Nephron progenitor cell (in vitro differentiated cells): ENCODE results near the gene CACNA1B.

Source experiments
- DNase-seq: peaks from one replicate; pipeline ENCODE4 v3.0.0; 2021
- H3K27ac Mint-ChIP-seq: 2 replicates; pipeline ENCODE4 v1.8.0; 2021; ENCODE audit warnings: mild to moderate bottlenecking, moderate library complexity, mixed read lengths
- H3K27me3 Mint-ChIP-seq: 2 replicates; pipeline ENCODE4 v1.8.0; 2021; ENCODE audit warnings: mild to moderate bottlenecking, low read depth, mixed read lengths; ENCODE audit not compliant: poor library complexity
- H3K36me3 Mint-ChIP-seq: 2 replicates; pipeline ENCODE4 v1.8.0; 2021; ENCODE audit warnings: low read depth, mixed read lengths
- H3K4me1 Mint-ChIP-seq: 2 replicates; pipeline ENCODE4 v1.8.0; 2021; ENCODE audit warnings: mixed read lengths
- H3K4me3 Mint-ChIP-seq: 2 replicates; pipeline ENCODE4 v1.8.0; 2021; ENCODE audit warnings: mild to moderate bottlenecking, moderate library complexity, mixed read lengths
- H3K9me3 Mint-ChIP-seq: 2 replicates; pipeline ENCODE4 v1.8.0; 2021; ENCODE audit warnings: mild to moderate bottlenecking, moderate library complexity, mixed read lengths
- CTCF ChIP-seq: fragments of 200-600 bp; sonication (generic); IDR thresholded peaks from 2 replicates; pipeline ENCODE4 v1.5.0; 2021; ENCODE audit warnings: antibody characterized with exemption

CACNA1B gene

DNA sequence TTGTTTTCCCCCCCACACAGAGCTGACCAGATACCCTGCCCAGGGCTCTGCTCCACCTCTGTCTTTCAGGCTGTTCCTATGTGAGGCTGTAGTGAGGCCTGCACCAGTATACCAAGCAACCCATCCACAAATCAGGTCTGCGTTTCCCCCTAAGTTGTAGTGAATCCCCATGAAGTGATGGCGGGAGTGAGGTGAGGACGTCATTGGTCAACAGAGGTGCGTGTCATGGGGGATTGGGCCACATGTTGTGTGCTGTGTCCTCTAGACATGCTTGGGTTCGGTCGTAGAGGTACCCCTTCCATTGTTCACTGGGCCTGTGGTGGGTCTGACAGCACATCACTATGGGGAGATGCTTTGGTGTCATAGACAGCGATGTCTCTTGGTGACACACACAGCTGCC is 184.6 kb downstream of the CACNA1B start:
- DNase-seq: no peak
- H3K27me3 Mint-ChIP-seq: peaks cover 3% of the 10 kb centered on the region
- no peak for TF ChIP-seq CTCF
- no peak overlapping the region for H3K4me3 Mint-ChIP-seq
- H3K9me3 Mint-ChIP-seq: no peaks in the 10 kb centered on the region
- no peaks in the 10 kb centered on the region for H3K4me1 Mint-ChIP-seq
- no peak overlapping the region for H3K27ac Mint-ChIP-seq
- H3K36me3 Mint-ChIP-seq: no peaks in the 10 kb centered on the region

- peaks cover 3% of the 10 kb centered on the region for H3K27me3 Mint-ChIP-seq
- no peak overlapping the region for H3K4me3 Mint-ChIP-seq
- DNase-seq: no peak
- H3K36me3 Mint-ChIP-seq: no peaks in the 10 kb centered on the region
- H3K9me3 Mint-ChIP-seq: no peaks in the 10 kb centered on the region
- no peak for TF ChIP-seq CTCF
- peaks cover 3% of the 10 kb centered on the region for H3K4me1 Mint-ChIP-seq
- H3K27ac Mint-ChIP-seq: no peak overlapping the region
Observed at GRCh38 chr9:138063033-138063432, 185.5 kb downstream of the CACNA1B start.

- no peak overlapping the region for H3K27ac Mint-ChIP-seq
- H3K4me3 Mint-ChIP-seq: no peak overlapping the region
- peaks cover 3% of the 10 kb centered on the region for H3K27me3 Mint-ChIP-seq
- DNase-seq: no peak
- H3K4me1 Mint-ChIP-seq: peaks cover 5% of the 10 kb centered on the region
- no peaks in the 10 kb centered on the region for H3K36me3 Mint-ChIP-seq
- H3K9me3 Mint-ChIP-seq: no peaks in the 10 kb centered on the region
- TF ChIP-seq CTCF: no peak
Observed at GRCh38 chr9:138063785-138064184, 186.2 kb downstream of the CACNA1B start.

- Mint-ChIP-seq H3K4me3 (no peak overlapping the region), H3K27me3 (peaks cover 3% of the 10 kb centered on the region), H3K27ac (no peak overlapping the region), H3K36me3 (no peaks in the 10 kb centered on the region), H3K4me1 (peaks cover 5% of the 10 kb centered on the region), H3K9me3 (no peaks in the 10 kb centered on the region)
- DNase-seq: no peak
- TF ChIP-seq CTCF: no peak
Observed at GRCh38 chr9:138064547-138064946, 187.0 kb downstream of the CACNA1B start.

DNA sequence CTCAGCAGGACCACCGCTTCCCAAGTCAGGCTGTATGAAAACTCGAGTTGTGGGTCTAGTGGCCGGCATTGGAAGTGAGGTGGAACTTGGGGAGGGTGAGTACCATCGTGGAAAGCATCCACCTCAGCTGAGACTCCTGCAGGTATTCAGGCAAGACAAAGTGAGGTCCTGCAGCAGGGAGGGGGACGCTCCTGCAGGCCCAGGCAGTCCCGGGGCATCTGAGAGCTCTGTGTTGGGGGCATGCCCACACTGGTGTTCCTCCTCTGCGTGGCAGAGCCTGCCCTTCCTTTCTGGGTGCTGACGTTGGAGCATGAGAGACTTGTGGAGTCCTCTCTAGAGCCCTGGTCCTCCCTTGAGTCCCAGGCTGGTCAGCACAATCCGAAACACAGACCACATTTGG is 187.7 kb downstream of the CACNA1B start:
- no peak overlapping the region for H3K4me3 Mint-ChIP-seq
- no peak overlapping the region for H3K27ac Mint-ChIP-seq
- no peak for DNase-seq
- peaks cover 5% of the 10 kb centered on the region for H3K4me1 Mint-ChIP-seq
- TF ChIP-seq CTCF: no peak
- H3K36me3 Mint-ChIP-seq: no peaks in the 10 kb centered on the region
- H3K27me3 Mint-ChIP-seq: peaks cover 3% of the 10 kb centered on the region
- H3K9me3 Mint-ChIP-seq: no peaks in the 10 kb centered on the region

GRCh38 chr9:138066049-138066448 is 188.5 kb downstream of the CACNA1B start:
- peak; percentile 18 for TF ChIP-seq CTCF
- Mint-ChIP-seq H3K9me3 (no peaks in the 10 kb centered on the region), H3K27me3 (peaks cover 3% of the 10 kb centered on the region), H3K4me3 (no peak overlapping the region), H3K36me3 (no peaks in the 10 kb centered on the region), H3K27ac (no peak overlapping the region), H3K4me1 (peaks cover 5% of the 10 kb centered on the region)
- no peak for DNase-seq
